ENCODE measurements around the gene PPP1R17.

GRCh38 chr7:31648880-31649279 lies 38.1 kb upstream of the PPP1R17 start:
- TF ChIP-seq CTCF (IDR thresholded peaks at IDR 0.05) = no peak
- TF ChIP-seq POLR2A (IDR thresholded peaks at IDR 0.05) = no peak
- no peak for TF ChIP-seq POLR2AphosphoS5 (IDR thresholded peaks at IDR 0.05)

Data from sigmoid colon (tissue), 4 donors.